HepG2 (cell line): ENCODE measurements around the gene CUL1. TPM values are rescaled to one million over a fixed set of nuclear protein-coding genes. Genes with fewer than 3 reads are reported as not detected.
A peak's percentile ranks its signal among the peaks of the same experiment; 100 is the strongest.

ENCODE experiments used
- ATAC-seq: fragments of 200-7000 bp; cut with Tn5 transposase; 3 replicates; pipeline ENCODE4 v1.9.1; 2020; ENCODE audit warnings: mild to moderate bottlenecking, moderate library complexity
- BruUV-seq: library from RNA; stranded (reverse); fragments of 400-500 nt; replicated peaks from 2 replicates; lab custom pipeline; 2021; lab: Mats Ljungman, UMichigan
- CTCF ChIA-PET: fragments of 300-600 bp; formaldehyde crosslinking; extraction: SDS; loops from one replicate; lab custom pipeline; 2021; ENCODE audit warnings: low total read pairs, inconsistent platforms, low intra/inter-chr PET ratio; lab: Yijun Ruan, JAX
- POLR2A ChIA-PET: fragments of 350-600 bp; sonication (Branson Sonifier 250); formaldehyde crosslinking; loops from one replicate; lab custom pipeline; 2020; ENCODE audit warnings: antibody characterized with exemption, inconsistent platforms; lab: Yijun Ruan, JAX
- DNase-seq: peaks from one replicate; pipeline ENCODE4 v3.0.0-alpha.2; 2015; ENCODE audit warnings: low spot score
- FAIRE-seq: peaks from 3 replicates; lab custom pipeline; 2011; peaks lifted over from hg19 to GRCh38; lab: Jason Lieb, UNC
- H2AFZ ChIP-seq: one replicate; pipeline ENCODE4 v1.6.1; 2011; ENCODE audit warnings: low read length, inconsistent platforms
- H3K27ac ChIP-seq: fragments of 300-600 bp; 3 replicates; pipeline ENCODE4 v1.8.0; 2011; ENCODE audit warnings: mixed run types, mild to moderate bottlenecking, mixed read lengths, low read length, inconsistent platforms; ENCODE audit not compliant: insufficient read depth; ENCODE audit errors: extremely low read length
- H3K27me3 ChIP-seq, 2 experiments: fragments of 200-600 bp in 1 of 2; 2 replicates in 1 of 2; 3 replicates in 1 of 2; pipeline versions ENCODE4 v1.6.0 to v1.8.0; 2011; ENCODE audit warnings: low read length in 2 of 2, mild to moderate bottlenecking in 2 of 2, moderate library complexity in 2 of 2, inconsistent platforms in 1 of 2; ENCODE audit not compliant: insufficient read depth in 2 of 2, control insufficient read depth in 1 of 2
- H3K36me3 ChIP-seq, 2 experiments: fragments of 200-600 bp in 1 of 2; replicated peaks in 1 of 2; 2 replicates in 1 of 2; 3 replicates in 1 of 2; pipeline versions ENCODE4 v1.5.1 to v1.8.0; 2011; ENCODE audit warnings: low read length in 2 of 2, inconsistent platforms in 1 of 2; ENCODE audit not compliant: insufficient read depth in 2 of 2, control insufficient read depth in 1 of 2
- H3K4me1 ChIP-seq: 2 replicates; pipeline ENCODE4 v1.5.1; 2012; ENCODE audit warnings: low read length, inconsistent platforms; ENCODE audit not compliant: insufficient read depth
- H3K4me2 ChIP-seq: 2 replicates; pipeline ENCODE4 v1.6.0; 2011; ENCODE audit warnings: low read depth, low read length, inconsistent platforms
- H3K4me3 ChIP-seq, 3 experiments: fragments of 200-600 bp in 1 of 3; sonication (generic), shearing (Covaris generic) in 1 of 3; replicated peaks in 1 of 3; 2 replicates each; pipeline ENCODE4 v1.5.1; 2011 to 2016; ENCODE audit warnings: low read length in 3 of 3, inconsistent platforms in 2 of 3, low read depth in 2 of 3, mild to moderate bottlenecking in 2 of 3, control low read depth in 1 of 3, mixed read lengths in 1 of 3; ENCODE audit not compliant: insufficient read depth in 1 of 3
- H3K79me2 ChIP-seq: one replicate; pipeline ENCODE4 v1.6.1; 2011; ENCODE audit warnings: low read length, inconsistent platforms; ENCODE audit not compliant: insufficient read depth
- H3K9ac ChIP-seq: 2 replicates; pipeline ENCODE4 v1.6.0; 2011; ENCODE audit warnings: mild to moderate bottlenecking, low read depth, low read length, inconsistent platforms; ENCODE audit not compliant: insufficient read depth
- H3K9me3 ChIP-seq: 2 replicates; pipeline ENCODE4 v1.5.1; 2012; ENCODE audit warnings: mild to moderate bottlenecking, low read length
- H4K20me1 ChIP-seq: 2 replicates; pipeline ENCODE4 v1.6.0; 2011; ENCODE audit warnings: inconsistent platforms, mild to moderate bottlenecking, low read length, moderate library complexity; ENCODE audit not compliant: insufficient read depth
- RBM22 ChIP-seq: fragments of 200-400 bp; formaldehyde crosslinking; optimal IDR thresholded peaks from 2 replicates; pipeline ENCODE3; 2017; ENCODE audit warnings: mild to moderate bottlenecking, low read length, moderate library complexity
- TBL1XR1 ChIP-seq: fragments of 150-350 bp; IDR thresholded peaks from 2 replicates; pipeline ENCODE4 v1.6.1; 2014; ENCODE audit warnings: borderline replicate concordance, low read length; ENCODE audit not compliant: partially characterized antibody
- ZBTB1 ChIP-seq: sonication (generic); formaldehyde crosslinking; IDR thresholded peaks from 2 replicates; pipeline ENCODE4 v1.4.0; 2020; ENCODE audit warnings: missing genetic modification reagents, borderline replicate concordance
- ZNF121 ChIP-seq: sonication (generic); formaldehyde crosslinking; IDR thresholded peaks from 2 replicates; pipeline ENCODE4 v1.5.0; 2020; ENCODE audit warnings: mild to moderate bottlenecking, missing genetic modification reagents
- WGBS: methylation state at CpG from one replicate; pipeline ENCODE4 v1.1.6; 2017; ENCODE audit warnings: low lambda C conversion rate; 5-methylcytosine and 5-hydroxymethylcytosine counted together
- in situ Hi-C: cut with HindIII; loops from 2 replicates; pipeline ENCODE4 v1.10.0; 2017; ENCODE audit warnings: low pct_unique_long_range_greater_than_20kb; ENCODE audit not compliant: extremely low pct_ligation_motif_present
- intact Hi-C: fragments of 100-400 bp; cut with micrococcal nuclease; formaldehyde crosslinking; loops from one replicate; pipeline ENCODE4 v1.10.0; 2022; ENCODE audit not compliant: unreplicated experiment
- polyA plus RNA-seq, 8 experiments: library from polyadenylated mRNA; depleted of rRNA in 3 of 8; stranded (reverse) in 7 of 8; unstranded in 1 of 8; fragments of >200 nt; fragmentation: Illumina TruSeq in 4 of 8; extraction: Trizol in 4 of 8; gene quantifications; 2 replicates each; pipeline versions ENCODE4 v1.2.1 to v1.2.3, GENCODE V29; 2011 to 2016; ENCODE audit warnings: low read depth in 4 of 8, missing spikeins in 1 of 8, mixed read lengths in 1 of 8; ENCODE audit not compliant: insufficient read depth in 1 of 8
- total RNA-seq, 5 experiments: library from RNA; depleted of rRNA; stranded (reverse); fragments of >200 nt; fragmentation: Illumina TruSeq; extraction: Trizol; gene quantifications; 2 replicates each; pipeline ENCODE4 v1.2.3, GENCODE V29; 2016; ENCODE audit warnings: low read depth in 1 of 5

CUL1 gene
- total and polyA plus RNA-seq, 2 of the 13 experiments (the other 11 are each of a cell fraction or from before 2014, with no cell fraction given): 30.1 to 45.9 TPM

GRCh38 chr7:148790850-148791249 lies 92.1 kb downstream of the CUL1 start:
- DNase-seq (no peak), ATAC-seq (no peak)
- BruUV-seq: no TSS peak
- H3K27ac ChIP-seq: no peak overlapping the region
- no peaks in the 10 kb centered on the region for H3K4me1 ChIP-seq
- CTCF ChIA-PET: no interaction called here
- no peaks in the 10 kb centered on the region for H4K20me1 ChIP-seq
- H2AFZ ChIP-seq: no peak overlapping the region
- H3K9me3 ChIP-seq: no peaks in the 10 kb centered on the region
- peak; percentile 34; the same call in 1 of the 2 replicates for TF ChIP-seq ZNF121
- TF ChIP-seq TBL1XR1: no peak
- TF ChIP-seq, all 625 proteins: peak for 1
- H3K9ac ChIP-seq: no peak overlapping the region
- H3K4me3 ChIP-seq: no peak overlapping the region
- no peak overlapping the region for H3K4me2 ChIP-seq
- intact Hi-C loops: loop anchor here (5.0 kb wide), 1 partner anchor 171 kb away; no protein-coding TSS in a partner anchor
- no peaks in the 10 kb centered on the region for H3K27me3 ChIP-seq
- H3K36me3 ChIP-seq: peaks cover 22 to 81% of the 10 kb centered on the region in 2 experiments
- 97% methylated on average over 2 of the region's 2 CpGs for WGBS
- POLR2A ChIA-PET: no interaction called here
- no peak for FAIRE-seq
- in situ Hi-C loops: no loop called here
- H3K79me2 ChIP-seq: no peaks in the 10 kb centered on the region

- Histone ChIP-seq H3K9me3 (no peaks in the 10 kb centered on the region), H3K79me2 (no peaks in the 10 kb centered on the region), H3K27me3 (no peaks in the 10 kb centered on the region), H3K36me3 (peaks cover 22 to 81% of the 10 kb centered on the region in 2 experiments), H2AFZ (no peak overlapping the region), H3K27ac (no peak overlapping the region), H3K4me3 (no peak overlapping the region), H3K4me1 (no peaks in the 10 kb centered on the region), H3K9ac (no peak overlapping the region), H4K20me1 (no peaks in the 10 kb centered on the region), H3K4me2 (no peak overlapping the region)
- CTCF ChIA-PET: no interaction called here
- no peak for ATAC-seq
- peak; percentile 33 for TF ChIP-seq RBM22
- TF ChIP-seq ZBTB1 (CRISPR knock-in tag): no peak
- no peak for DNase-seq
- BruUV-seq: no TSS peak
- POLR2A ChIA-PET: no interaction called here
- intact Hi-C loops: loop anchor here (5.0 kb wide), 1 partner anchor 171 kb away; no protein-coding TSS in a partner anchor
- in situ Hi-C loops: no loop called here
- WGBS: 89% methylated on average over 15 of the region's 15 CpGs
- FAIRE-seq: no peak
Observed at GRCh38 chr7:148791546-148791945, 92.8 kb downstream of the CUL1 start.
